Stimulated activated CD8-positive, alpha-beta memory T cell treated with anti-CD3 and anti-CD28 coated beads, Interleukin-7, amount 100 ng/mL, for 48 hours (primary cell): ENCODE results near the gene TRMT61B.

Experiments used
- DNase-seq, 2 donors: peaks; one replicate each; pipeline ENCODE4 v3.0.0-alpha.2; 2020; ENCODE audit warnings: low read depth in 1 of 2; ENCODE audit errors: extremely low read depth in 1 of 2

TRMT61B gene

GRCh38 chr2:28870146-28870891, at the start of gene TRMT61B:
Gene TRMT61B (minus strand): TSS chr2:28870309. CDS start chr2:28870277, 32 bp downstream.
- DNase-seq, result peak; percentile 95 to 96

DNA sequence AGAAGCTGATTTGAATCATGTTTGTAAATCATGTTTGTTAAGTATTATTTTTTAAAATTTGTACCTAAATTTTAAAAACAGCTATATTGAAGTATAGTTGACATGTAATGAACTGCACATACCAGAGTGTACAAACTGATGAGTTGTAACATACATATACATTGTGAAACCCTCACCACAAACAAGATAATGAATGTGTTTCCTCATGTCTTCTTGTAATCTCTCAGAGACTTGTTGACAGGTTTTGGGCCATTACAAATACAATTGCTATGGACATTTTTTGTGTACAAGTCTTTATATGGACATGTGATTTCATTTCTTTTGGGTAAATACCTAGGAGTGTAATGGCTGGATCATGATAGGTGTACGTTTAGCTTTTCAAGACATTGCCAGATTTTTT, 45.8 kb upstream of the TRMT61B start:
- no peak for DNase-seq

DNA sequence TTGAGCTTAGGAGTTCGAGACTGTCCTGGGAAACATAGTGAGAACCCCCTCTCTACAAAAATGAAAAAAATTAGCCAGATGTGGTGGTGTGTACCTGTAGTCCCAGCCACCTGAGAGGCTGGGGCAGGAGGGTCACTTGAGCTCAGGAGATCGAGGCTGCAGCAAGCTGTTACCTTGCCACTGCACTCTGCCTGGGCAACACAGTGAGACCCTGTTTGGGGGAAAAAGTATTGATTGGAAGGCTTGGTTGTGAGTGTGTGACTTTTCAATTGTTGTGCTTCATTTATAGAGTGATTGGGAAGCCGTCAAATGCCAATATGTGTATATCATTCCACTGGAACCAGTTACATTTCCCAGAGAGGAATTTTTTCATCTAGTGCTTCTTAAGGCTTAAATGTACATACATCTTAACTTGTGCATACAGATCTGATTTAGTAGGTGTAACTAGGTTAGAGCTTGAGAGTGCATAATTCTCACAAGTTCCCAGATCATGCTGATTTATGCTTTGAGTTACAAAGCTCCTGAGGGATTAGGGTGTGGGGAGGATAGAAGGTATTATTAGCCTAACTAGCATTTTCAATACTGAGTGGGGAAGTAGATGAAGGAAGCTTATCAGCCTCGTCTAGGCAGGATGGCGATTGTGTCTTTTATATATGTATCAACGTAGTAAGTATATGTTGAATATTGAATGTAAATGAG, 39.7 kb upstream of the TRMT61B start:
- DNase-seq, result no peak

GRCh38 chr2:28908172-28908571, 38.1 kb upstream of the TRMT61B start:
- DNase-seq, result no peak

- no peak for DNase-seq
Observed at GRCh38 chr2:28906821-28907220, 36.7 kb upstream of the TRMT61B start.

GRCh38 chr2:28906376-28906775, 36.3 kb upstream of the TRMT61B start:
- DNase-seq, result no peak

GRCh38 chr2:28905533-28905932, 35.4 kb upstream of the TRMT61B start:
- DNase-seq, result no peak

- no peak for DNase-seq
Observed at GRCh38 chr2:28904802-28905457, 34.8 kb upstream of the TRMT61B start.

GRCh38 chr2:28904295-28904694, 34.2 kb upstream of the TRMT61B start:
- no peak for DNase-seq

- DNase-seq, result no peak
Observed at GRCh38 chr2:28902584-28902983, 32.5 kb upstream of the TRMT61B start.

DNA sequence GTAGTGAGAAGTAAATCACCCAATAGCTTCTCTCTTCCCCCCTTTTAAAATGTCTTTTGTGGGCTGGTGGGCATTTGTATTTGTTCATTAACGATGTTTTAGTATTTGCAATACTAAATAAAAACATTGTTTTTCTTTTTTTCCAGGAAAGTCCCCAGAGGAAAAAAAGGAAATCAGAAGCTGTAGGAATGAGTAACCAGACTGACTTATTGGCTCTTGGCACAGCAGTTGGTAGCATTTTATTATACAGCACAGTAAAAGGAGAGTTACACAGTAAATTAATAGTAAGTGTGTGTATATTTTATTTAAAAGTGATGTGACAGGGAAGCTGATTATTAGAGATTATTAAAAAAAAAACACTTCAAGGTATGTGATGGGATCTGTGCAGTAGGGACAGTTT, 31.7 kb upstream of the TRMT61B start:
- DNase-seq, result no peak

- DNase-seq, result no peak
Observed at GRCh38 chr2:28901202-28901601, 31.1 kb upstream of the TRMT61B start.

GRCh38 chr2:28898048-28898447, 27.9 kb upstream of the TRMT61B start:
- no peak for DNase-seq

- DNase-seq, result no peak
Observed at GRCh38 chr2:28896906-28897305, 26.8 kb upstream of the TRMT61B start.

GRCh38 chr2:28895189-28895893, 25.2 kb upstream of the TRMT61B start:
- DNase-seq, result peak in 1 of 2 donors; percentile 26

GRCh38 chr2:28894470-28895188, 24.5 kb upstream of the TRMT61B start, which contains the start of gene WDR43:
Gene WDR43 (plus strand): TSS chr2:28894667. CDS start chr2:28894699, 32 bp downstream.
- DNase-seq, result peak; percentile 95 to 98

- DNase-seq, result no peak
Observed at GRCh38 chr2:28893488-28893887, 23.4 kb upstream of the TRMT61B start.

DNA sequence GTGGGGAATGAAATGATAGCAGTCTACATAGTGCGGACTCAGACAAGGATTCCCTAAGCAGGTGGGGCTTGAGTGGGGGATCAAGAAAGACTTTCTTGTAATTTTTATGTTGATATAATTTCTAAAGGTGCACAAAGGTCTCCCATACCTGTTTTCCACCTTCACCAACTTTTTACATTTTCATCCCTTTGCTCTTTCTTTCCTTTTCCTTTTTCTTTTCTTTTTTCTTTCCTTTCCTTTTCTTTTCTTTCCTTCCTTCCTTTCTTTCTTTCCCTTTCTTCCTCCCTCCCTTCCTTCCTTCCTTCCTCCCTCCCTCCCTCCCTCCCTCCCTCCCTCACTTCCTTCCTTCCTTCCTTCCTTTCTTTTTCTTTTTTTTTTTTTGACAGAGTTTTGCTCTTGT, 10.1 kb upstream of the TRMT61B start:
- no peak for DNase-seq

DNA sequence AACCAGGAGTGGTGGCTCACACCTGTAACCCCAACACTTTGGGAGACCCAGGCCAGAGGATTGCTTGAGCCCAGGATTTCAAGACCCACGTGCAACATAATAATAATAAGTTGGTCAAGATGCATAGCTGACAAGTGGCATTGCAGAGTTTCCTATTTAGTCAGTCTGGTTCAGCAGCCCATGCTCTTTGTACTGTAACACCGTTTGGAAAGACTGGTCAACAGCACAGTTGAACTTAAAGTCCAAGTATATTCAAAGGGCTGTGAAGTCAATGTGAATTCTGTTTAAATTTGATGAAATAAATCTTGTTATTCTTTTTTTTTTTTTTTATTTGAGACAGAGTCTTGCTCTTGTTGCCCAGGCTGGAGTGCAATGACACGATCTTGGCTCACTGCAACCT, 1.5 kb upstream of the TRMT61B start:
- DNase-seq, result no peak

- peak in 1 of 2 donors; percentile 4 for DNase-seq
Observed at GRCh38 chr2:28869494-28870145, 489 bp downstream of the TRMT61B start.
